NCI-H2227 (cell line): Measurements from ENCODE around the gene HSF5.

Experiments used
- DNase-seq: peaks from one replicate; lab custom pipeline; 2025; ENCODE audit not compliant: unreplicated experiment; lab: John Stamatoyannopoulos, UW

Gene HSF5, protein sequence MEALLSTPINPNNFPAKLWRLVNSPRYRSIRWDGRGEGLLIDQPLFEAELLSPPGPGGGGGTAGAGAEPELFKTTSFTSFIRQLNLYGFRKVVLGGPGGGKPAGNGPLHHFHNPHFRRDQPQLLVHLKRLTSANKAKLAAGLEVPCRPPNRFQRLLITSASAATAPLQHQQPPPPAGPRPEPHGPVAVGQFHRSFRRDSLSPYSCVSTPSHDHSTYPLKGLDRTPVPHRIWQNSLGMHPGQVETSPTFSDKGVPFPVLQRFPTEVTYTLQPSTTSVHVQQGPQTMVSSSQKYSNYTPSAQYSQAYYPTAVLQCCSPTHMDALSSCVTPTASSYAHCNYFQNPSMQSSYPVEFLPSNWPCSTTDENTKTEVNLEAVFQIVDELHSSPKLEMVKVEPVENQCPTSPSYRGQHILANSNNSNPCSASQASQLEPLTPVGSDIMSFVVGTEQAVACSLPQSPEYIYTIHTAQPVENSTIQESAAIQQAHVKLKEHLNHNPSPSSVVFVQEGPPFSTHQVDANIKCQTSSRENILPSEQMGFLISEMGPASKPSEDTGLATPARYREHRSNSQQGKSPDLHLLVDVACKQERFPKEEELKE

DNA sequence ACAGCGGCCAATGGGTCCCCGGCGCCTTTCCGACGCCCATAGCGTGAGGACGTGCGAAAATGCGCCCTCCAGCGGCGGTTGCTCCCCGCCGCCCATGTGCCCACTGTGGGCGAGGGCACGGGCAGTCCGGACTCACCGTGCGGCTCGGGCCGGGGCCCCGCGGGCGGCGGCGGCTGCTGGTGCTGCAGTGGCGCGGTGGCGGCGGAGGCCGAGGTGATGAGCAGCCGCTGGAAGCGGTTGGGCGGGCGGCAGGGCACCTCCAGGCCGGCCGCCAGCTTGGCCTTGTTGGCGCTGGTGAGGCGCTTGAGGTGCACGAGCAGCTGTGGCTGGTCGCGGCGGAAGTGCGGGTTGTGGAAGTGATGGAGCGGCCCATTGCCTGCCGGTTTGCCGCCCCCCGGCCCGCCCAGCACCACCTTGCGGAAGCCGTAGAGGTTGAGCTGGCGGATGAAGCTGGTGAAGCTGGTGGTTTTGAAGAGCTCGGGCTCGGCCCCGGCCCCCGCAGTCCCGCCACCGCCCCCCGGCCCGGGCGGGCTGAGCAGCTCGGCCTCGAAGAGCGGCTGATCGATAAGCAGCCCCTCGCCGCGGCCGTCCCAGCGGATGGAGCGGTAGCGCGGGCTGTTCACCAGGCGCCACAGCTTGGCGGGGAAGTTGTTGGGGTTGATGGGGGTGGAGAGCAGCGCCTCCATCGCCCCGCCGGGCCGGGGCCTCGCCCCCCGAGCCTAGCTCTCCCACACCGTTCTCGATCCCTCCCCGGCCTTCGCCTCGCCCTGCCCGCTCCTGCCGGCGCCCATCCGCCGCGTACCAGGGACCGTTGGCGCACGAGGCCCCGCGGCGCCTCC is at the start of gene HSF5:
Gene HSF5, minus strand, starts transcription at position 820 of the 839 bp plus-strand sequence. Its CDS starts 134 bp downstream, at position 686.
- no peak for DNase-seq

DNA sequence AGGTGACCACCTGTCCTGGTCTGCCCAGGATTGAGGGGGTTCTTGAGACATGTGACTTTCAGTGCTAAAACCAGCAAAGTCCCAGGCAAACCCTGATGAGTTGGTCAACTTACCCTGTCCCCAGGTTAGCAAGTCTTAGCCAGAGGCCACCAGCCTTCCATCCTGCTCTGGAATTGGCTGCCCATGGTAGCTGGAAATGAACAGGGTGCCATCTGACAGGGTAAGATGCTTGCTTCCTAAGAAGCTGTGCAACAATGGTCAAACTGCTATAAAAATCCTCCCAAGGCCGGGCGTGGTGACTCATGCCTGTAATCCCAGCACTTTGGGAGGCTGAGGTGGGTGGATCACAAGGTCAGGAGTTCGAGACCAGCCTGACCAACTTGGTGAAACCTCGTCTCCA is 49.1 kb upstream of the HSF5 start:
- DNase-seq: no peak

DNA sequence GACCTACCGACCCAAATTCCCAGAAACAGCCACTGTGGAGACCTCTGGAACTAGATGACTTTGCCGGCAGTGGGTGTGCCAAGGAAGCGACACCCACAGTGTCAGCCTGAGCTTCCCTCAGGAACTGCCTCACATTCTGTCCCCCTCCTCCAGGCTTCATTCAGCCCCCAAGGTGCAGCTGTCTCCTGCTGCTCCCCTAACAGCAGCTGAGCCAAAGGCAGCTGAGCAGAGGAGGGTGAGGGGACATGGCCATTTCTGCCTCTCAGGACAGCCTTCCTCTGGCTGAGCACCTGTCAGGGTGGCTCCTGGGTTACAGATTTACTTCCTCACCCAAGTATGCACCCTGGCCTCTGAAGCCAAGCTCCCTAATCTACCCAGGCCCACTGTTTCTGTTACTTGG is 48.3 kb upstream of the HSF5 start:
- no peak for DNase-seq

DNA sequence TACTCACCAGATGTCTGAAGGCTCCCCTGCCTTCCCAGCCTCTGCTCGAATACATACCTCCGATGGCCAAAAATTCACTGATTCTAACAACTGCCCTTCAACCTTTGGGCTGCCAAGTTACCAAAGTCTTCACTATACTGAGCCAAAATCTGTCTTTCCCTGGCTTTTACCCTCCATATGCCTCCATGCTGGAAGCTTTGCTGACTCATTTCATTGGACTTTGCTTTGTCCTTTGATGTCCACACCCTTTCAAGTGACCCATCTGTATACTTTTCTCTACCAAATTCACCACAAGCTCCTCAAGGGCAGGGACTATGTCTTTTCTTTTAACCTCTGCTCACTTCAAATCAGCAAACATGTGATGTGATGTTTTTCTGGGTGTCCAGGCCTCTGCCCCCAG is 47.2 kb upstream of the HSF5 start:
- no peak for DNase-seq

DNA sequence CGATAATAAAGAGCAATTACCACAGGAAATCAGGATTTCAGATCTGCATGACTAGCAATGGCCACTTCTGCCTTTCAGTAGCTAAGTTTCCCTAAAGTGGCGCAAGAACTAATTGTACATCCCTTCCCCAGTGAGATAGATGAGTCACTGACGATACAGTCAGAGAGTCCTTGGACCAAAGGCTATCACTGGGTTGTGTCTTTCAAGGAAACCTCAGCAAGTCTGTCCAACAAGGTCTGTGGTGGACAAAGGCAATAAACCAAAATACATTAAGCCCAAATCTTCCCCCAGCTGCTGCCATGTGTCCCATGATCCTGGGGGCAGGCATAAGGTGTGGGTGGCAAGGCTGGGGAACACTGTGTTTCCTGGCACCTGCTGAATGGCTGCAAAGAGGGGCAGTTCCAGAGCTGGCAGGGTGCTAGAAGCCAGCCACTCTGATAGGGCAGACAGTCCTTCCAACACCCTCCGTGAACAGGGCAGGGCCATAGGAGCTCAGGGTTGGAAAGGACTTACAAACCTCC is 46.8 kb upstream of the HSF5 start:
- DNase-seq: no peak

DNA sequence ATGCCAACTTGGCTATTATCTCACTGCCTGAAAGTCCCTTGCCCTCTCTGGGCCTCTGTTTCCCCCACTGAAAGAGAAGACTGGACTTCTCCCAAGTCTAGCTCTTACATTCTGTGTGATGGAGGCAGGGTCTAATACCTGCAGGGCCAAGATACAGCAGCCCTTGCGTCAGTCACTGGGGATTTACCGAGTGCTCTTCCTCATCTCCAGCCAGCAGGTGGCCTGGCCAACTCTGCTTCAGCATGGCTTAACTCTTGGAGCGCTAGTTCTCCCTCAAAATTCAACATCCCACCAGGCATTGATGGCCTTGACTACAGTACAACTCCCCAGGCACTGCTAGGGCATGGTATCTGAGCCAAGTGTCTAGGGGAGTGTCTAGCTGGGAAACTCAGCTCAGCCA is 46.1 kb upstream of the HSF5 start:
- no peak for DNase-seq

DNA sequence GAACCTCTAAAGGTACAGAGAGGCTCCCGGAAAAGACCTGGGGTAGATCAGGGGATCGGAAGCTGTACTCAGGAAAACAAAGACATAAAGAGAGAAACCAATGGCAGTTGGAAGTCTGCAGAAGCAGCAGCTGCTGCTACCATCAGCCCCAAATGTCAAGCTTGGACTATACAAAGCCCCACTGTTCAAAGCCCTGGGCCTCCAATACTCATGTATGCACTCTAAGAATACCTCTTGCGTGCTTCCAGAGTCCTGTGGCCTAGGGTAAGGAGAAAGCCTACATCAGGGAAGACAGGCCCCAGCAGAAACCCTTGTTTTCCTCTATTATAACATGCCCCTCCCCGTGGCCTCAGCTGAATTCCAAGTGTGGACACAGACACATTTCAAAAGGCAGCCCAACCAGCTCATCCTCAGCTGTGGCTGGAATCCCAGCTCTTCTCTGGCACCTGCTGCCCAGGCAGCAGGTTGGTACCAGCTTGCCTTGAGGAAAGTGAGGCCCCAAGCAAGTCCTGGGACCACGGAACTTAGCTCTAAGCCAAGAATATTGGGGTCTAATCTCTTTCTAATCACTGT is 45.5 kb upstream of the HSF5 start:
- DNase-seq: no peak

DNA sequence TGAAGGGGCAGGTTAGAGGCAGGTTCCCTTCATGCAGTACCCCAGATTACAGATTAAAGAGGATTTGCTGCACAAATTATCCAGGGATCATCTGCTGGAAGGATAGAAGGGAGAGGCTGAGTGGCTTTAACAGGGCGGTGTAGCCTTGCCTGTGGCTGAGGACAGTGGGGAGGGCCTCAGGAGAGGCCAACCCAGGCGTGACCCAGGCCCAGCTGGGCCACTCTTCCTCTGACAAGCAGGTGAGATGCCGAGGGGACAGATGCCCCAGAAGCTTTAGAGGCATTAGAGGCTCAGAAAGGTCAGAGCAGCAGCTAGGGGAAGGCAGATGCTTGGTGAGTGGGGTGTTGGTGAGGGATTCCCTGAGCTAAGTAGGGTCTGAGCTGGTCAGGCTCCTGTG is 44.3 kb upstream of the HSF5 start:
- DNase-seq: no peak

DNA sequence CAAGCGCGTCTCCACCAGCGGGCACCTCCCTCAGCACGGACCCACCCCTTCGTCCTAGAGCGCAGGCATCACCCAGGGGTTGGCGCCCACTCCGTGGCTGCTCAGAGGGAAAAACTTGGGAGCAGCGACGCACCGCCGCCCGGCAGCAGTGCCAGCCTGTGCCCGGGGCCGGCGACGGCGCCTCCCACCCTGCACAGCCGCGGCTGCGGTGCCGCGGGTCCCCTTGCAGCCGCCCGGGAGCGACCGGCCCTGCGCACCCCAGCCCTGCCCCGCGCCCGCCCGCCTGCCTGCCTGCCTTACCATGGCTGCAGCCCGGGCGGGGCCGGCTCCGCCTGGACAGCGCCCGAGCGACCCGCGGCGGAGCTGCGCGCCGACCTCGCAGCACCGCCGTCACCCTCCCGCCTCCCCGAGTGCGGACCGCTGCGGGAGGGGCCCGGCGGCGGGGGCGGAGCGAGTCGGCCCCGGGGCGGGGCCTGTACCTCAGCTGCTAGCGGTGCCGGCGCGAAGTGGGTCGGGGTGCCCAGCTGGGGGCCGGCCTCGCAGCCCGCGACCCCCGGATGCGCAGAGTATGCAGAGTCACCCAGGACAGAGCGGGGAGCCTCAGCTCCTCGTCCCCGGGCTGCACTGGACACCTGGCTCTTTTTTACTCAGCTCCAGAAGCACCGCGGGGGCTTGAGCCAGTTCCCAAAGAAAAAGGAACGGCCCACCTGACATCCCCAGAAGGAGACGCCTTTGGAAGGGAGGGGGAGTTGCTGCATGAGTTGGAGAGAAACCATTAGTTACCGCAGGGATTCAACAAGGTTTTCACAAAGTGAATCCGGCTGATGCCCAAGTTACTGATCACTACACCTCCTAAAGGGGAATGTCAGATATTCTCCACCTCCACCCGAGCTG is 43.7 kb upstream of the HSF5 start:
- DNase-seq: peak; percentile 78

DNA sequence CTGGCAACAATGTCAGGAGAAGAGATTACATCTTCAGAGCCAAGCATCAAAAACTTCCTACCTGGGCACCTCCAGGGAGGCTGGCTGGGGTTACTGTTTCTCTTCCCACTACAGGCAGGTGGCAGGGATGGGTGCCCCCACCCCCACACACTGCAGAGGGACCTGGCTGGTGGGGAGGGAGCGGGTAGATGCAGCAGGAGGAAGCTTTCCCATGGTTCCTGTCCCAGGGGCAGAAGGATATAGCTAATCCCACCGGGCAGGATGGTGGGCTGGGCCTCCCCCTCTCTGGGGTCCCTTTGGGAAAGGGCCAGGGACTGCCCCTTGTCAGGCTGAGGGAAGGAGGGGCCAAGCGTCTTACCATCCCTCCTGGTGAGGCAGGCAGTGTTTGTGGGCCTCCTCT is 42.9 kb upstream of the HSF5 start:
- no peak for DNase-seq

DNA sequence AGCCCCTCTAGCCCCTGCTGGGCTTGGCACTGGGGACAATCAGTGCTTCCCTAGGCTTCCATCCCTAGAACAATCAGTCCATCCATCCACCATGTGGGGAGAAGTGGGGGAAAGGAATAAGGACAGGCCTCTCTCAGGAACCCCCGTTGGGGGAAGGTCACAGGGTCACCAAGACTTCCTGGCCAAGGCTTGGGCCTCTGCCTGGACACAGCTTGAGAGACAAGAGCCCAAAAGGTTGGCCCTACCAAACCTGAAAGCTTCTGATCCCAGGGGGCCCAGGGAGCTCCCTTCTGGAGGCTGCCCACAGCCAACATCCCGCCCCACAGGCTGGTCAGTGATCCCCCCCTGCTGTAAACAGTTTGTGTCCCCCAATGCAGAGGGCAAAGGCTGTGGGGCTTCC is 42.4 kb upstream of the HSF5 start:
- no peak for DNase-seq

DNA sequence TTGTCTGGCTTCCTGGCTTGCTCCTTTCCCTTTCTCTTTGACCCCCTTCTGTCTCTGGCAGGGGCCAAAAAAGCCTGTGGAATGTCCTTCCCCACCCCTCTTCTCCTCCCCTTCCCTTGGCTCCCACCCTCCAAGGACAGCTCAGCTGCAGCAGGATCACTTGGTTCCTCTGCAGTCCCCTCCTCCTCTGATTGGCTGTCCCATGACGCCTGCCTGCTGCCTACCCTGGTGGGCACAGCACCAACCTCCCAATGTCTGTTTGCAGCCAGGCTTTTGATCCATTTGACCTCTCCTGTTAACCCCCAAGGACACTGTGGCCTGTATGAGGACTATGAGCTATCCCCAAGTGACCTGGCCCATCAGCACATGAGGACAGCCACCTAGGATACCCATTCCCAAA is 41.1 kb upstream of the HSF5 start:
- no peak for DNase-seq

DNA sequence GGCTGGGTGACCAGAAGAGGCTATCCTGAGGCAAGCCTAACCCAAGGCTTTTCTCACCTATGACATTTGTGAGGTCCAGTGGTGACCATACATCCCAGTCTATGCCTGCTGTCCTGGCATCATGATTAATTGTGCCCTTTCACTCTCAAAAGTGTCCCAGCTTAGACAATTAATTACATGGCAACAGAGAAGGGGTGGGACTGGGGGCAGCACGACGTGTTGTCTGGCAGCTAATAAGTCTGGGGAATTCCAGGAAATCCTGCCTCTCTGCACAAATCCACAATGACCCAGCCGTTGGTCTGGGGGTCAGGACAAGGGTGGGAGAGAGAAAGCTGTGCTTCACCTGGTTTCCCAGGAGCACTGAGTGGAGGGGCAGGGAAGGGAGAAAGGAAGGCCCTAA is 40.2 kb upstream of the HSF5 start:
- no peak for DNase-seq

DNA sequence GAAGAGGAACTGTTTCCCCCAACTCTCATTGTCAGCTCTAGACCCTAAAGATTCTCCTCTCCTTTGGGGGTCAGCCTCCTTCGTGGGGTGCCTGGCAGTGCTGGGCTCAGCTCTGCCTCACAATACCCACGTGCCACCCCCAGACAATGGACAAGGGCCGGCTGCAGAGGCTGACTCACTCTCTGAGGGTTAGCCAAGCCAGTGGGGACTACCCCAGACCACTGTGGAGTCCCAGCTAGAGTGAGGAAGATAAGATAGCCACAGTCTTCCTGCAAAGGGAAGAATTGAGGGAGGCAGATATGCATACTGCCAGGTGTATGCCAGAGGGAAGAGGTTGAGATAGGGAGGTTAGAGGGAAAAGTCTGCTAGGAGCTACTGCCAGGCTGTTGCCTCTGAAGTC is 39.7 kb upstream of the HSF5 start:
- no peak for DNase-seq

DNA sequence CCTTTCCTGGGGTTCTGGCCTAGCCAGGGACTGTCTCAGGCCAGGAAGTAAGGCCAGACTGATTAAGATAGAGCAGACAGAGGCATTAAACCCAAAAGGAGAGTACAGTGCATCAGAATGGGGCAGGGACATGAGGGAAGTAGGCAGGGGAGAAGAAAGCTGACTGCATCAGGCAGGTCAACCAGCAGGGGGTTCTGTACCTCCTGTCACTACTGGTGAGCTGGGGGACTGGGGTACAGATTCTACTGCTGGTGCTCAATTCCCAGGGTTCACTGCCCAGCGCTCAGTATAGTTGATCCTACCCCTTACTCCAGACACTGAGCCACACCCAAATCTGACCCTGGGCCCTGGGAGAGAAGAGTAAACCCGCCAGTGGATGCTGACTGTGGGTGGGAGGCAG is 39.1 kb upstream of the HSF5 start:
- DNase-seq: no peak

DNA sequence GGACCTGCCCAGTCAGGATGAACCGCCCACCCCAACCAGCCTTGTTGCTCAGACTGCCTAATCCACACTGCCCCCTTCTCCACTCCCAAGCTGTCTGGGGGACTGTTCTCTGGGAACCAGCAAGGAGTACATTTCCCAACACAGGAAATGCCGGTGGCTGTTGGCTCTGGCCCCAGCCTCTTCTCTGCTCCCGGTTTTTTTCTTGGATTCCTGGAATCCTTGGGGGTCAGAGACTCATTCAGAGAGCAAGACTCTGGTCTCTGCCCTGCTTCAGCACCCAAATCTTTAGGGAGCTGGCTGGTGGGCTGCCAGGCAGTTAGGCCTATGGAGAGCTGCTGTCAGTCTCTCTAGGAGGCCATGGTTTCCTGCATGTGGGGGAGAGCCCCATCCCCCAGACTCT is 37.0 kb upstream of the HSF5 start:
- no peak for DNase-seq

DNA sequence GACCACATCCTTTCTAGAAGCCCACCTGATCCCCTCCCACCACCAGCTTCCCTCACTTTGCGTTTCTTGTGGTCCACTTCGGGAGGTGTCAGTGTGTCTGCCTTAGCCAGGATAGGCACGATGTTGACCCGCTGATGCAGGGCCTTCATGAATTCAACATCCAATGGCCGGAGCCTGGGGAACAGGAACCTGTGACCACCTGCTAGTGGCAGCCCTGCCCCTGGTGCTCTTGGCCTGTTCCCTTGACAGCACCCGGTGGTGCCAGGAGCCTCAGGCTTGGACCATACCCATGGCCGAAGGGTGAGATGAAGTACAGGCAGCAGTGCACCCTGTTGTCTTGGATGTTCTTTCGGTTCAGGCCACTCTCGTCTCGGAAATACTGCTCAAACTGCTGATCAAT is 33.5 kb upstream of the HSF5 start:
- DNase-seq: no peak

DNA sequence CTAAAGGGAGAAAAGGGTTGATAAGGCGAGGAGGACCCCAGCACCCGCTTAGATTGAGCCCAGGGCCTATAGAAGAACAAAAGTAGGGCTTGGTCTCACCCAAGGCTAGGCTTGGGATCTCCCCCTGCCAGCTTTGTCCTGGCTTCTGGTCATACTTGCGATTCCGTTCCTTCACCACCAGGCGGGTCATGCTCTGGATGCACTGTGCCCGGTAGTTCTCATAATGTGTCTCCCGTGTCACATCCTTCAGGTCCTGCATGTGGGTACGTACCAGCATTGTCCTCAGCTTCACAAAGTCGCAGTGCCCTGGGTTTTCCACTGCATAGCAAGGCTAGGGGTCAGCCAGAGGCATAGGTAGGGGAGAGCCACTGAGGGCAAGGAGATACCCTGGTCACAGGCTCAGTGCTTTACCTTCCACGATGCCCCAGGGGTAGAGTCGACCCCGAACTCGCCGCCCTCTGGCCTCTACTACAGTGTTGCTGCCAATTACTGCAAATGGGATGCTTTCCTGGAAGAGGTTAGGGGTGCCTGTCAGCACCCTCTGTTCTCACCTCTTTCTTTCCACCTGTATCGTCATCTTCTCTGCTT is 32.7 kb upstream of the HSF5 start:
- no peak for DNase-seq

DNA sequence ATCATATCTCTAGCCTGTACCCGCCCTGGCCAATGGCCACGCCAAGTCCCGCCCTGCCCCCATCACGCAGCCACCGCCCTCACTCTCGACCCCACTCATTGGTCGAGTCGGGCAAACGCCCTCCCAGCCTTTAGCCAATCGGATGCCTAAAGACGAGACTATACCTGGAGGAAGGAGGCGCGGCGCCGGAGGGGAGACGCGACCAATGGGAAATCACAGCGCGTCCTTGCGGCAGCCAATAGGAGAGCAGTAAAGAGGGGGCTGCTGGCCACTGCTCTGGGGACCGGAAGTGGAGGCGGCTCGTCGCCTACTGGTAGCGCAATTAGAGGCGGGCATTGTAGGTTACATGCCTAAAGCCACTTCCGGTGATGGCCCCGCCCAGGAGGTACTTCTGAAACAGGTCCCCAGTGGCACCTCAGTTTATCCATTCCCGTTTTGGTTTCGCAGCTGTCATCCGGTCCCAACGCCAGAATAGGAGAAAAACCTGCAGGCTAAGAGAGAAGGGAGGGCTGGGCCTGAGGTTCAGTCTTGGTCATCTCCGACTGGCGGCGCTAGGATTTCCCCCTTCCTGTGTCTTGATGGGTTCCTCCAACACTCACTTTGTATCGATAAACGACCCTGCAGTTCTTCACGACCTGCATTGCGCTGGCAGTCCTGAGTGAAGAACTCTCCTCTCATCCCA is 29.9 kb upstream of the HSF5 start:
- peak; percentile 100 for DNase-seq
